ENCODE results near the gene ARHGAP15. TPM values are rescaled to one million over a fixed set of nuclear protein-coding genes. Genes with fewer than 3 reads are reported as not detected.

The ARHGAP15 gene
- total RNA-seq, 1 donor from 2014 or later = 18.5 TPM

DNA sequence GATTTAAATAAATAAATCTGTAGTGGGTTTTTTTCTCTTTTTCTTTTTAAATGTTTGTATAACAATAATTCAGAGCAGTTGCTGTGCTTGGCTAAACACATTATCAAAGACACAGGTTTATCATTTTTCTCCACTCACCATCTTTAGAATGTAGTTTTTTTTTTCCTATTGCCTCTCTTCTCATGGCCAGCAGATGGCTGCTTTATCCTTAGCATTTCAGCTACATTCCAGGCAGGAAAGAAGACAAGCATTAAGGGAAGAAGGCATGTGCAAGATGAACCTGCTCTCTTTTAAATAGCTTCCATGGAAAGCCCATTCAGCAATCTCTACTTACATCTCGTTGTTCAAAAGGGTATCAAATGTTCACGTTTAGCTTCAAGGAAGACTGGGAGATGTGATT, 42.6 kb downstream of the ARHGAP15 start:
- TF ChIP-seq, protein P1, sequence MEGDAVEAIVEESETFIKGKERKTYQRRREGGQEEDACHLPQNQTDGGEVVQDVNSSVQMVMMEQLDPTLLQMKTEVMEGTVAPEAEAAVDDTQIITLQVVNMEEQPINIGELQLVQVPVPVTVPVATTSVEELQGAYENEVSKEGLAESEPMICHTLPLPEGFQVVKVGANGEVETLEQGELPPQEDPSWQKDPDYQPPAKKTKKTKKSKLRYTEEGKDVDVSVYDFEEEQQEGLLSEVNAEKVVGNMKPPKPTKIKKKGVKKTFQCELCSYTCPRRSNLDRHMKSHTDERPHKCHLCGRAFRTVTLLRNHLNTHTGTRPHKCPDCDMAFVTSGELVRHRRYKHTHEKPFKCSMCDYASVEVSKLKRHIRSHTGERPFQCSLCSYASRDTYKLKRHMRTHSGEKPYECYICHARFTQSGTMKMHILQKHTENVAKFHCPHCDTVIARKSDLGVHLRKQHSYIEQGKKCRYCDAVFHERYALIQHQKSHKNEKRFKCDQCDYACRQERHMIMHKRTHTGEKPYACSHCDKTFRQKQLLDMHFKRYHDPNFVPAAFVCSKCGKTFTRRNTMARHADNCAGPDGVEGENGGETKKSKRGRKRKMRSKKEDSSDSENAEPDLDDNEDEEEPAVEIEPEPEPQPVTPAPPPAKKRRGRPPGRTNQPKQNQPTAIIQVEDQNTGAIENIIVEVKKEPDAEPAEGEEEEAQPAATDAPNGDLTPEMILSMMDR (IDR thresholded peaks at IDR 0.05) = peak; percentile 26
- Histone ChIP-seq H3K27ac (no peak overlapping the region), H3K36me3 (no peaks in the 10 kb centered on the region), H3K4me3 (no peak overlapping the region), H3K9me3 (no peaks in the 10 kb centered on the region), H3K27me3 (ENCODE audit: low read depth) (no peaks in the 10 kb centered on the region), H3K4me1 (peaks cover 3% of the 10 kb centered on the region)
- DNase-seq (no peak), ATAC-seq (no peak)
- intact Hi-C loops (cut with DNase I) = no loop called here

DNA sequence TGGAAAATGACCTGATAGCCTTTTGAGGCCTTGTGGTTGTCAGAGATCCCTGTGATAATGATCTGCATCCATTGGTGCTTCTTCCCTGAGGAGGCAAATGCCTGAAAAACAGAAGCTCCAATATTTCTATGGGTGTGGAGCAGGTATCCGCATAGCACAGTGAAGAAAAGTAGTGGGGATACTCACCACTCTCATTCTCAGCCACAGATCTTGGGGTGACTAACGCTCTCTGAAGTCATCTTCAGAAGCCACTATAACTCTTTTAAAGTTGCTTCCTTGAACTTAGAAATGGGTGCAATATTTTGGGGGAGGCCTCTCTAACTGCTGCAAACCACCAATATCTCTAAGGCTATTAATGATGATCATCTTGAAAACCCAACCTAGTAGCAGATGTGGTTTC, 46.2 kb downstream of the ARHGAP15 start:
- DNase-seq (no peak), ATAC-seq (no peak)
- intact Hi-C loops (cut with DNase I) = no loop called here
- Histone ChIP-seq H3K27ac (no peak overlapping the region), H3K9me3 (no peaks in the 10 kb centered on the region), H3K27me3 (ENCODE audit: low read depth) (no peaks in the 10 kb centered on the region), H3K4me1 (peaks cover 7% of the 10 kb centered on the region), H3K4me3 (no peak overlapping the region), H3K36me3 (no peaks in the 10 kb centered on the region)
- TF ChIP-seq, protein P1 (IDR thresholded peaks at IDR 0.05) = no peak

DNA sequence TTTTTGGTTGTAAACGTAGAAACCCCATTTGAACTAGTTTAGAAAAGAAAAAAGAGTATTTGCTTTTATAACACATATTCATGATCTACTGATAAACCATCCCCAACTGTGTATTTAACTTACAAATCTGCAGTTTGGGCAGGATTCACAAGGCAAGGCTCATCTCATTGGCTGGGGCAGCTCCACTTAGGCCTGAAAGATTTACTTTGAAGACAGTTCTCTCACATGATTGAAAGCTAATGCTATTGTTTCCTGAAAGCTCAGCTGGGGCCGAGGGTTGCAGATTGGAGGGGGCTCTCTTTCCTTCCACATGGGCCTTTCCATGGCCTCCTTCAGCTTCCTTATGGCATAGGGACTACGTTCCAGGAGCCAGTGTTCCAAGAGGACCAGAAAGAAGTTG, 47.4 kb downstream of the ARHGAP15 start:
- Histone ChIP-seq H3K4me1 (peaks cover 7% of the 10 kb centered on the region), H3K9me3 (peaks cover 7% of the 10 kb centered on the region), H3K36me3 (no peaks in the 10 kb centered on the region), H3K27me3 (ENCODE audit: low read depth) (no peaks in the 10 kb centered on the region), H3K4me3 (peak overlapping the region; percentile 25), H3K27ac (peak overlapping the region; percentile 42)
- intact Hi-C loops (cut with DNase I) = no loop called here
- DNase-seq = no peak
- TF ChIP-seq, protein P1 (IDR thresholded peaks at IDR 0.05) = no peak
- ATAC-seq = no peak

DNA sequence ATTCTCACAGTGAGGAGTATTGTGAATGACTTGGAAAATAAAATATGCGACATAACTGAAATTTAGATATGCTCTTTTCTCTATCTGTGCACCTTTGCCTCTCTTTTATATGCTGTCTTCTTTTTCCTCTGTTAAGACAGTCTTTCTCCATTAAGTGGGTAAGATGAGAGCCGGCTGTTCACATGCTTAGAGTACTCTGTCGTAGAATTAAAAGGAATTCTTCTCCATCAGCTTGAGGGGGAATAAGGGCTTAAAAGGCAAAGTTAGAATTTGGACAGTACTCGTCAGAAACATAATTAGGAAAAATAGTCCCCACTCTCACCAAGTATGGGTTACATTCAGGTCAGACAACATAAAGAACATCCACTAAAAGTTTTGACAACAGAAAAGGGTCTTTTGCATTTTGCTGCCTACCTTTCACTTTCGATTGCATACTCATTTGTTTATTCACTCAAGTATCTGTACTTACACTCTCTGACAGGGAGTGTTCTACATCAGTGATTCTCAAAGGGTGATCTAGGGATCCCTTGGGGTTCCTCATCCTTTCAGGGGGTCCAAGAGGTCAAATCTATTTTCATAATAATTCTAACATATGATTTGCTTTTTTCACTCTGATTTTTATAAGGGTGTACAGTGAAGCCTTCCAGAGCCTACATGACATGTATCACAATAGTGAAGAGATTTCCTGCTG, 48.0 kb downstream of the ARHGAP15 start:
- TF ChIP-seq, protein P1 (IDR thresholded peaks at IDR 0.05) = no peak
- Histone ChIP-seq H3K4me1 (peaks cover 7% of the 10 kb centered on the region), H3K27me3 (ENCODE audit: low read depth) (no peaks in the 10 kb centered on the region), H3K36me3 (no peaks in the 10 kb centered on the region), H3K4me3 (peak overlapping the region; percentile 25), H3K27ac (peak overlapping the region; percentile 42), H3K9me3 (peaks cover 7% of the 10 kb centered on the region)
- DNase-seq (no peak), ATAC-seq (peak in 1 of 2 donors; percentile 57)
- intact Hi-C loops (cut with DNase I) = no loop called here

DNA sequence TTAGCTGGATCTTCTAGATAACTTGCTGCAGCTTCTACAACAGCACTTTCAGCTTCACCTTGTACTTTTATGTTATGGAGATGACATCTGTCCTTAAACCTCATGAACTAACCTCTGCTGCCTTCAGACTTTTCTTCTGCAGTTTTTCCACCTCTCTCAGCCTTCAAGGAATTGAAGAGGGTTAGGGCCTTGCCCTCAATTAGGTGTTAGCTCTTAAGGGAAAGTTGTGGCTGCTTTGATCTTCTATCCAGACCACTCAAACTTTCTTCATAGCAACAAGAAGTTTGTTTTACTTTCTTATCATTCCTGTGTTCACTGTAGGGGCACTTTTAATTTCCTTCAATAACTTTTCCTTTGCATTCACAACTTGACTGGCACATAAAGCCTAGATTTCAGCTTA, 52.3 kb downstream of the ARHGAP15 start:
- no peak for DNase-seq
- Histone ChIP-seq H3K4me1 (peaks cover 7% of the 10 kb centered on the region), H3K27me3 (ENCODE audit: low read depth) (no peaks in the 10 kb centered on the region), H3K9me3 (peaks cover 7% of the 10 kb centered on the region), H3K36me3 (no peaks in the 10 kb centered on the region), H3K4me3 (no peak overlapping the region), H3K27ac (no peak overlapping the region)
- intact Hi-C loops (cut with DNase I) = no loop called here
- TF ChIP-seq, protein P1 (IDR thresholded peaks at IDR 0.05) = no peak
- ATAC-seq = no peak

All from lower lobe of right lung (tissue), 2 donors.